HG03521 (cell line): Measurements from ENCODE around the gene CIC.

Experiments
- ATAC-seq: cut with Tn5 transposase; IDR thresholded peaks from one replicate; pipeline ENCODE4 v1.9.1; 2021; ENCODE audit warnings: mild to moderate bottlenecking, moderate library complexity; ENCODE audit not compliant: unreplicated experiment

Gene CIC

DNA sequence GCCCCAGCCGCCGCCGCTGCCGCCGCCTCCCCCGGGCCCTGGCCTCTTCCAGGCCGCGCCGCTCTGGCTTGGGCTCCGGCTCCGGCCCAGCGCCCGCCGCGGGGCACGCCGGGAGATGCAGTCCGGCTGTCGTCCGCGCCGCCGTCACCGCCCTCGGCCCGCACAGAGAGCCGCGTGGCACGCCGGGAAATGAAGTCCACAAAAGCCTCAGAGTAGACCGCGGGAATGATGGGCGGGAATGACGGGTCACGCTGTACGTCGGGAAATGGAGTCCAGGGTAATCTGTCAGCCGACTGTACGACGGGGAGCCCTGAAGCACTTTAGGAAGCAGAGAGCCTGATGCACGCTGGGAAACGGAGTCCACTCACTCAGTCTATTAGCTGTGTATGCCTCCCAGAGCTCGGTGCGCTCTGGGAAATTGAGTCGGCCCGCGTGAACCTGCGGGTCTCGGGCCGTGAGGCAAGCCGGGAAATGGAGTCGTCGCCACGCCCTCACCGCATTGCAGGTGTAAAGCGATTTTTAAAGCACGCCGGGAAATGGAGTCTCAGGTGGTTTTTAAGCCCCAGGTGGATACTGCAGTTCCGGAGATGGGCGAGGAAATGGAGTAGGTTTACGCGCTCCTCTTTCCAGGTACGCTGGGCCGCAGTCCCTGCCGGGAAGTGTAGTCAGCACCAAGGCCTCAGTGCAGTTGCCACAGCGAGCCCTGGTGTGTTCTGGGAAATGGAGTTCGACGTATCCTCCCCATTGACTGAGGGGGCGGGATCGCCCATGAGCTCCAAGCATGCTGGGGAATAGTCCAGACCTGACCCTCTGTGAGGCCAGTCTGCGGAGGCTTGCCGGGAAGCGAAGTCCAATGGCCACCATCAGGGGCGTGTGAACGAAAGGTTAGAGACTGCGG, 26.3 kb upstream of the CIC start, which contains the start of gene GSK3A:
Gene GSK3A (minus strand): TSS at position 91 of the 898 bp plus-strand sequence. CDS start 137 bp downstream, outside the sequence.
- ATAC-seq, result peak; percentile 58

DNA sequence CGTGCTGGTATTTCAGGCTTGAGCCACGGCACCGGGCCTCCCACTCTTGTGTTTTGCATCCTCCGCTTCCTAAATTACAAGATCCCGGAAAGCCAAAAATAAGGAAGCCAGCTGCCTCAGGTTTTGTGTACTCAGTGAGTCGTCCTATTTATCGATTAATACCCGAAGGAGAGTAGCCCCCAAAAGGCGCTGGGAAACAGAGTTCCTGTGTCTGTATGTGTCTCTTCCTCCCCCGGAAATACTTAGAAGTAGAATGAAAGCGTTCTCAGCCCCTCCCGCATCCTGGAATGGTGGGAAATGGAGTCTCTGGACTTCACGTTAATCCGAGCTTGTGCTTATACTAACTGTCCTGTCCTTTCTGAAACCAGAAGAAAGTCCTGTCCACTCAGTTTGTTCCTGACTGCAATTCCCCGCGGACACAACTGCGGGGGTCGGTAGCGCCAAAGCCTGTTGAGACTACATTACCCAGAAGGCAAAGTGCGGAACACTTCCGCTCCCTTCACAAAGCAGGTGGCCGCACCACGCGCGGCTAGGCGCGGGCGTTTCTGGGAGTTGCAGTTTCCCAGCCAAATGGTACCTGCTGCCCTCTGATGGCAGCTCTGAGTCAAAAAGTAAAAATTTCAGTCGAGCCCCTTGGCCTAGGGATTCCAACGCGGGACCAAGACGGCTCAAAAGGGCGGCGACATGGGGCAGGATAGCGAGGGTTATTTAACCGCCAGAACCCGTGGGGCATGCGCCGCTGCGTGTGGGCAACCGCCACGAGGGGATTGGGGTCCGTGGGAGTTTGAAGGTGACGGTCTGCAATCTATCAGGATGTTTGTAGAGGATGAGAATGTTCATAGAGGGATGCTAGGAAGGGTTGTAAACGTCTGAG, 24.5 kb upstream of the CIC start:
- ATAC-seq, result no peak

DNA sequence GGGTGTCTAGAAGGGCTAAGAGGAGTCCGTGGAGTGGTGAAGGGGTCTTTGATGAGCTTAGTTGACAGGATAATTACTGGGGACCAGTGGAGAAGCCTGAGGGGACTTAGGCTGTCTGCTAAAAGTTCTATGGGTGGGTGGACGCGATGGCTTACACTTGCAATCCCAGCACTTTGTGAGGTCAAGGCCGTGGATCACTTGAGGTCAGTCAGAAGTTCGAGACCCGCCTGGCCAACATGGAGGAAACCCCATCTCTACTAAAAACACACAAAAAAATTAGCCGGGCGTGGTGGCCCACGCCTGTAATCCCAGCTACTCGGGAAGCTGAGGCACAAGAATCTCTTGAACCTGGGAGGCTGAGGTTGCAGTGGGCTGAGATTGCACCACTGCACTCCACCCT, 23.8 kb upstream of the CIC start:
- ATAC-seq, result no peak

DNA sequence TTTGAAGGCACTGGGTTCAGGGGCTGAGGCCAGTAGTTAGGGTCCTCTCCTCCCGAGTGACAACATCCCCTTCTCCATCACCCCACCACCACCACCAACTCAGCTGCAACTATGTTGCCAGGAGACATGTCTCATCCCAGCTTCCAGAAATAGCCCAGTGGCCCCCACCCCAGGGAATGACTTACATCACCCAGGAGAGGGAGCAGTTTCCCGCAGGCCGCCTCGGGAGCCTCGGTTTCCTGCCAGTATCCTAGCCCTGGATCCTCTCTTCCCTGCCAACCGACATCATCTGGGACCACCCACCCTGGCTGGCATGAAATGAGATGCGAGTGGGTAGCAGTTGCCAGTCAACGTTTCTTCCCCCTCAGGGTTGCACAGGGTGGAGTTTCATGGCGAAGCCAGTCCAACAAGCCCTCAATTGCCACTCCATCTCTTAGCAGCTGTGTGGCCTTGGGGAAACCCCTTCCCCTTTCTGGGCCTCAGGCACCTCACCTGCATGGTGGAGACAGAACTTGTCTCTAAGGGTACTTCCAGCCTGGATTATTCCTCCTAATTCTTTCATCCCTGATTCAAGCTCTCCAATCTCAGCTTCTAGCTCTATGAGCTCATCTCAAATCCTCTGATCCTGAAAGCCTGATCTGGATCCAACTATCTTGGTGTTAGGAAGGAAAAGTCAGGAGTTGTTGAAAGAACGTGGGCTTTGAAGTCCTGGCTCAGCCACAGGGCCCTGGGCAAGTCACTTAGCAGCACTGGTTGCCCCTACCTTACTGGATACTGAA, 22.7 kb upstream of the CIC start:
- no peak for ATAC-seq

DNA sequence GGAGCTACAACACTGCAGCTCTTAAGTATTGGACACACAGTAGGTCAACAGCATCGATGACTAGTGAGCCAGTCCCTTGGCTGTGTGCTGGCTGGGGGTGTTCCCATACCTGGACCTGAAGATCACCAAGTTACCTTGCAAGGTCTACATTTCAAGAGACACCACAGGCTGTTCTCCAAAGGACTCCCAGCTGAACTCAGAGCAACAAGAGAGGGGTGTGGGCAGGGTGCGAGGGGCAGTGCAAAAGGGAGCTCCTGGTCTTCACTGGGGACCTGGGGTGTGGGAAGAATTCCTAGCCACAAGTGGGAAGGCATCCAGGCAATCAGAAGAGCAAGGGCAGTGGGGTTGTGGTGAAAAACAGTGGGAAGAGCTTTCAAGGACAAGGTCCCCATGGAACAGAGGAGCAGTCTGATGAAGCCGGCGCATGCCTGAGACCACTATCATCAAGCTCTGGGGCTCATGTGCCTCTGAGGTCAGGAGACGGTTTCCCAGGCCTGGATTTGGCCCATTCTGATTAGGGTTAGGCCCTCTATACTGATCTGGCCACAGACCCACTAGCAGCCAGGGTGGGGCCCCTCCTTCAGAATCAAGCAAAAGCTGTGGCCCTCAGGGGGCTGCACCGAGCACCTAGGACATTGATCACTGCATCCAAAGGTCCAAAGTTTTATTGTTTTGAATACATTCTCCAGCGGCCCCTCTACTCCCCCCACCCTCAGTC, 22.0 kb upstream of the CIC start:
- ATAC-seq, result no peak

DNA sequence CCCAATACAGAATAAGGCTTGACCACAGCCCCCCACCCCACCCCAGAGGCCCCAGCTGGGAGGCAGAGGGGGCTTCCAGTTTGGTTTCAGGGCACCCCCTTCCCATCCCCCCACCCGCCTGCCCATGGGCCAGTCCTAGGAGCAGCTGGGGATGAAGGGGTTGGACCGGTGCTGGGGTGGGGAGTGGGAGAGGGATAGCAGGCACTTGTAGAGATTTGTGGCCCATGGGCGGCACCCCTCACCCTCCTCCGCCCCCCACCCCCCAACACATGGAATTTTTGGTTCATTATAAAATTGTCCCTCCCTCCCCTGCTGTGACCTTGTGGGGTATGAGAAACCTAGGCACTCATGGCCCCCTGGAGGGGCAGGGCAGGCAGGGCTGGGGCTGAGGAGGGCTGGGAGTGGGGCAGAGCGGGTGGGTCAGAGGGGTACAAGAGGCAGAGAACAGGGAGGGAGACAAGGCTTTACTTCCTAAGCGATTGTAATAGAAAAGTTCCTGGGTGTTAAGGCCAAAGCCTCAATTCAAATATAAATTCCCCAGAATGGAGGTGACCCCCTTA, 21.3 kb upstream of the CIC start:
- ATAC-seq, result no peak

DNA sequence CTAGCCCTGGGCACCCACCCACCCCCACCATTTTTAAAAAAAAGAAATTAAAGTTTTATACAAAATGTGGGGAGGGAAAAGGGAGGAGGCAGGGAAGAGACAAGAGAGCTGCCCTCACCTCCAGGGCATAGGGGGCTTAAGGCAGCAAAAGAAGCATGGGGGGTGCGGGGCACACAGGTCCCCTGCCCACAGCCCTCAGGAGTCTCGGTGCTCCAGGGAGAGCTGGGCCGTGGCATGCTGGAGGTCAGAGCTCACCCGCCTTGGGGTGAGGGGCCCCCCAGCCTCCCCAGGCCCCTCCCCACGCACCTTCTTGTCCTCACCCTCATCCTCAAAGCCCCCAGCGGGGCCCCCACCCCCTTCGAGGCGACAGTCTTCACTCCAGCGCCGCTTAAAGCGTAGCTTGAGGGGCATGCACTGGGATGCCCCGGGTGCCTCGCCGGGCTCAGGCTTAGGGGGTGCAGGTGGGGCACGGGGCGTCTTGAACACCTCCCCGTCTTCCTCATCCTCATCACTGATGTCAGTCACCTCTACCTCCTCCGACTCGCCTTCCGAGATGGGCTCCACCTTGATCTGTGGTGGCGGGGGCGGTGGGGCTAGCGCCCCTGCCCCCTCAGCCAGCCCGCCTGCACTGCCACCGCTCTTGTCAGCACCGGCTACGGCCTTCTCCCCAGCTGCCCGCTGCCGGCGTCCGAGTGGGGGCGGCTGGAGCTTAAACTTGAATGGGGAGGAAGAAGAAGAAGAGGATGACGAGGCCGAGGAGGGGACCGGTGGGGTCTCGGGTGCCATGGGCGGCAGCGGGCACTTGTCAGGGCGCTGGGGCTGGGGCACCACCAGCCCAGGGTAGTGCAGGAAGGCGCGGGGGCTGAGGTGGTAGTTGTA, 20.5 kb upstream of the CIC start:
- no peak for ATAC-seq

DNA sequence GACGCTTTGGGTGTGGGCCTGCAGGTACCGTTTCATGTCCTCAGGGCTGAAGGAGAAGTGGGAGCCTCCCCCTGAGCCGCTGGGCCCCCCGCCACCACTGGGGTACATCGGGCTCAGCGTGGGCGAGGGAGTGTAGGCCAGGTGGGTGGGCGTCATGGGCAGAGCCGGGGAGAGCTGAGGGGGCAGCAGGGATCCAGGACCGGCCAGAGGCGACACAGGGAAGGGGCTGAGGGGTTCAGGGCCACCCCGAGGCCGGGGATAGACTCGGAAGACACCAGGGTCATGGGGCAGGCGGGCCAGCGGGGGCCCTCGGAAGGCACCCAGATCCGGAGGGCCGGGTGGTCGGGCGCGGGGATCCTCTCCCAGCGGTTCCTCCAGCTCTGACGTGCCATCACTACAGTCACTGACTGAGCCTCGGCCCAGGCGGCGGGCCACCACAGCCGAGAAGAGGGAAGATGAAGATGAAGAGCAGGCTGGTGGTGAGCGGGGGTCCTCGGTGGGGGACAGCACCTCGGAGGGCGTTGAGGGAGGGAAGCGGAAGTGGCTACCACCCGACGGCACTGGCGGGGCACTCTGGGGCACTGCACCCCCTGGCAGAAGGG, 19.8 kb upstream of the CIC start:
- ATAC-seq, result no peak

DNA sequence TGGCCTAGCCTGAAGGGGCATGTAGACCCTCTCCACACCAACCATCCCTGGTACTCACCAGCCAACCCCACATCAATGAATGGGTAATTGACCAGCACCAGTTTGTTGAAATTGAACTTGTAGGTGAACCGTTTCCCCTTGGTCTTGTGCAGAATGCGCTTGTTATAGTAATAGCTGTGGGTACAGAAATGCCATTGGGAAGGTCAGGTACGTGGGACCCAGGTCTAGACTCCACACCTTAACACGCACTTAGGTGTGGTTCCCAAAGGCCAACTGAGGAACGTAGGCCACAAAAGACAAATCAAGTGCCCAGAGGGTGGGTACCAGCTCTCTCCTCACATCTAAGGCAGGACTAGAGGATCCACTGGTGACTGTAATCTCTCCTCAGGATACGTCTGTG, 19.3 kb upstream of the CIC start:
- no peak for ATAC-seq

DNA sequence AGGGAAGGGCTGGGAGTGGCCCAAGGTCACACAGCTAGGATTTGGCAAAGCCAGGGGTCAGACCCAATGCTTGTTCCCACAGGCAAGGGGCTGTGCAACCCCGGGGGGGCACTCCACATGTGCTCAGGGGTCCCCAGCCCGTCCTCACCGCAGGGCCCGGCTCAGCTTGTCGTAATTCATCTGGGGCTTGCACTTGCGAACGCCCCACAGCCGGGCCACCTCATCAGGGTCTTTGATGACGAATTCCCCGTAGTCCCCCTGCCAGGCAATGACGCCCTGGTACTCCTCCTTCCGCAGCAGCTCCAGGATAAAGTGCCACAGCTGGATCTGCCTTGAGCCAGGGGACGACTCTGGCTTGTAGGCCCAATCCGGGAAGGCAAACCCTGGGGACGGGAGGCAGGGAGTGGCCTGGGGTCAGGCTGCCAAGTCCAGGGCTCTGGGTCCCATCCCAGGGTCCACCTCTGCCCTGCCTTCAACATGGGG, 18.8 kb upstream of the CIC start:
- ATAC-seq, result no peak

DNA sequence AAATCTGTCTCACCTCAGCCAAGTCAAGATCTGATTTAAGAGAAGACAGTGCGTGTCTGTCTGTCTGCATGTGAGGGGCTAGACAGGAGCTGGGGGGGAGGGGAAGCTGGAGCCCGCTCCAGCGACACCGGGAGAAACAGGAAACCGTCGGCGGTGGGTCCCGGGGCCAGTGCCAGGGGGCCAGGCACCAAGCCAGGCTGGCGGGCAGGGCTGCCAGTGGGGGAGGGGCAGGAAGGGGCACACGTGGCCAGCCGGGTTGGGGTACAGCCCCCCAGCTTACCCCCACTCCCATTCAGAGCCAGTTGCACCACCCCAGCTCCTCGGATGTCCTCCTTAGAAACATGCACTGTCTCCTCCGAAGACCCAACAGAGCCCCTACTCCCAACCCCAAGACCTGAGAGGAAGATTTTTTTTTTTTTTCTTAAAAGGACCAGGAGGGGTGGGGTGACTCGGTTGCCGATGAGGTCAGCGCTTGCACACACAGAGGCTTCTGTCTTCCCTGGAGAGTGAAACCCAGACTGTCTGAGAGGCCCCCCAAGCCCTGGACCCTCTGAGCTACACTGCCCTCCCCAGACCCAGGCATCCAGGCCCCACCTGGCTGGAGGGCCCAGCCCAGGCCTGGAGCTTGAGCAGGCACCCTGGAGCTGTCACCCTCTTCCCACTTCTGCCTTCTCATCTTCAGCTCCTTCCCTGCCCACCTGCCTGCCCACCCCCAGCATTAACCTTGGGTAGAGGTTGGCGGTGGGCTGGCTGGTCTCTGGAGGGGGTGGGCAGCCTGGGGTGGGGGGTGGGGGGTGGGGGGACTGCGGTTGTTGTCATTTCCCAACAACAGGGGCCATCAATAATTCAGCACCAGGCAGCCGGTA, 18.2 kb upstream of the CIC start:
- ATAC-seq, result no peak

DNA sequence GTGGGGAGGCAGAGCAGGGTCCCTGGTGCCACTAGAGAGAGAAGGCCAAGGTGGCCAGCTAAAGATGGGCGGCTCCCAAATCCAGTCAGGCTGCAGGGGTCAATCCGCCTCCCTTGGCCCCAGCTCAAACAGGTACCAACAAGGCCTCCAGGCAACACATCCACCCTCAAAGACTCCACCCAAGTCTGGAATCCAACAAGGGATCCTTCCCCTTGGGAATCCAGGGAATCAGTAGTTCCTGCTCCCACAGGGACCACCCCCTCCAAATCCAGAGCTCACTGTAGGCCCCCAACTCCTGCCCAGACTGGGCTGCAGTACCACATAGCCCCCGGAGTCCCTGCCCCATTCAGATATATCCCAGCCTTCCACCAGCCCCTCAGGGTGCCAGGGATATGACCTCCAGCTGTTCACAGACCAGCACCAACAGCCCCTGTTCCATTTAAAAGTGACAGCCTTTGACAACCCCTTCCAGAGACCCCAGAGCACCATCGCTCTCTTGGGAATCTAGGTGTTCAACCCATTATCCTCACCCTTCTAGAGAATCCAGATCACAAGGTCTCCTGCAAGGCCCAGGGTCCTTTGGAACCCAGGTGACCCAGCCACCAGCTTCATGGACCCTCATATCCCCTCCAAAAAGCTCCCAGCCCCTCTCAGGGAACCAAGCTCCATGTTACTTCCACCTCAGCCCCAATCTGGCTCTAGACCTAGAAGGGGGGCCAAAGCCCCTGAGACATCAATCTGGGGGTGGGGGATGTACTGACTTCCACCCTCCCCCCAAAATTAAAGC, 17.3 kb upstream of the CIC start:
- no peak for ATAC-seq

DNA sequence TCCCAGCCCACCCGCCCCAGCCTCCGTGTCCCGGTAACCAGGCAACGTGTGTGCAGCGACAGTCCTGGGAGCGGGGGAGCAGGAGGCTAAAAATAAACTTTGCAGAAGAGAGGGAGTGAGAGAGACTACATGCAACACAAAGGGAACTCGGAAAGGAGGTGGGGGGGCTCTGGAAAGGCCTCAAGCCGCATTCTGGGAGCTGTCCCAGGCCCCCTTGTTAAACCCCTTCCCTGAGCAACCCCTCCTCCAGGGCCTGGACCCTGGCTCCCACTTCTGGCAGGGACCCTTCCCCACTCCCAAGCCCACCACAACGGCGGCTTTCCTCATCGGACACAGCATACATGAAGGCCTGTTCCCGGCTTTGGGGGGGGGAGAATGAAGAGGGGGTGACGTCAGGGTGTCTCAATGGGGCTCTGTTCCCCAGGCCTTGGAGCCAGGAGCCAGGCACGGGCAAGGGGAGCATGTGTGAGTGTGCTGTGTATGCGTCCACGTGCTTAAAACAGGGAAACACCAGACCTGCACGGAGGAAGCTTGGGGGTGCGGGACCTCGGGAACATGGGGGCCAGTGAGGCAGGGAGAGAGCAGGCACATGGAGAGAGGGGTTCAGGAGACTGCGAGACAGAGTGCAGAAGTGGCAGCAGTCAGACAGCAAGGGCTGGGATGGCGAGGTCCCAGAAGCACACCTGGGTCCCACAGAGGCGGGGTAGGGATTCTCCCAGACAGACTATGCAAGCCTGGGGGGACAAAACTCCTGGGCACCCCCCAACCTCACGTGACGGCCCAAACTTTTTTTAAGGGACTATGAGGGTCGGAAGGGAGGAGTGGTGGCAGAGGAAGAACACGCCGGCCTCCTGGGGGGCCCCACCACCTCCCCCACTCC, 16.4 kb upstream of the CIC start:
- no peak for ATAC-seq

DNA sequence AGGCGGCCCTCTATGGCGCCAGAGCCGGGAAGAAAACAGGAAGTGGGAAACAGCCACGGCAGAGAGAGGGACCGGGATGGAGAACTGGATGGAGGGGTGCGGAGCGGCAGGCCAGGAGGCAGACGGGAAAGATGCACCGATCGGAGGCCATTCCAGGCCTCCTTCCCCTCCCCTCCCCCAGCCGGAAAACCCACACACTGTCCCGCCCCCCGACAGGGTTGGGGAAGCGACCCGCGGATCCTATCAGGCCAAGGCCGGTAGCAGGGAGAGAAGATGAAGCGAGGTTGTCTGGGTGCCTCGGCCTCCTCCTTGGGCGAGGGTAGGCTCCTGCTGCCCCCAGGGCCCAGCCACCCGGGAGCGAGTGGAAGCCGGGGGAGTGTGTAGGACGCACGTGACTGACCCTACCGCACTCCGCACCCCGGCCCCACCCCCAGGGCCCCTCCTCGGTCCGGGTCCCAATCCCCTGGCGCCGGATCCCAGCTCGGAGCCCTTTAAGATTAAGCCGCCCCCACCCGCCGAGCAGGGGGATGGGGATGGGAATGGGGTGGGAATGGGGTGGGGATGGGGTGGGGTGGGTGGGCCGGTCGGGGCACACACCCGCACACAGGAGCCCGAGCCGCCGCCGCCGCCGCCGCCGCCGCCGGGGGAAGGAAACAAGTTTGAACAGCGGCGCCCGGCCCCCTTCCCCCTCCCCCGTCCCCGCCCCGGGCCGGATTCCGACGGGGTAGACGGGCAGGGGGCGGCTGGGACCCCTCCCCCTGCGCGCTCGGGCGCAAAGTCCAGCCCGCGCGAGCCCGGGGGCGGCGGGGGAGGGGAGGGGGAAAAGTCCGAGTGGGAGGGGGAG, 15.6 kb upstream of the CIC start:
- no peak for ATAC-seq
